ENCODE measurements around the gene PCCB.

PCCB gene

GRCh38 chr3:136293279-136293678, 43.1 kb downstream of the PCCB start:
- DNase-seq (ENCODE audit: low spot score) = no peak
- TF ChIP-seq CTCF (IDR thresholded peaks at IDR 0.05; ENCODE audit: extremely low read depth, missing control alignments) = no peak

- no peak for DNase-seq (ENCODE audit: low spot score)
- TF ChIP-seq CTCF (IDR thresholded peaks at IDR 0.05; ENCODE audit: extremely low read depth, missing control alignments) = no peak
These were observed 44.0 kb downstream of the PCCB start for GRCh38 chr3:136294176-136294575.

- TF ChIP-seq CTCF (IDR thresholded peaks at IDR 0.05; ENCODE audit: extremely low read depth, missing control alignments) = no peak
- DNase-seq (ENCODE audit: low spot score) = no peak
These were observed 46.8 kb downstream of the PCCB start for GRCh38 chr3:136296960-136297359.

GRCh38 chr3:136297826-136298225, 47.7 kb downstream of the PCCB start:
- DNase-seq (ENCODE audit: low spot score) = no peak
- TF ChIP-seq CTCF (IDR thresholded peaks at IDR 0.05; ENCODE audit: extremely low read depth, missing control alignments) = no peak

GRCh38 chr3:136300444-136300843, 50.3 kb downstream of the PCCB start:
- DNase-seq (ENCODE audit: low spot score) = no peak
- TF ChIP-seq CTCF (IDR thresholded peaks at IDR 0.05; ENCODE audit: extremely low read depth, missing control alignments) = no peak

GRCh38 chr3:136305879-136306278, 55.7 kb downstream of the PCCB start:
- DNase-seq (ENCODE audit: low spot score) = no peak
- TF ChIP-seq CTCF (IDR thresholded peaks at IDR 0.05; ENCODE audit: extremely low read depth, missing control alignments) = no peak

GRCh38 chr3:136311261-136311660, 61.1 kb downstream of the PCCB start:
- DNase-seq (ENCODE audit: low spot score) = no peak
- no peak for TF ChIP-seq CTCF (IDR thresholded peaks at IDR 0.05; ENCODE audit: extremely low read depth, missing control alignments)

Data from GM20000 (cell line).